ENCODE results near the gene ABCA4.
"Not testable (repeated sequence)": the region's sequence is repeated elsewhere in the genome, so short reads cannot be mapped to it uniquely, and the experiment has no call there.

The ABCA4 gene

GRCh38 chr1:93969371-93969770 is 151.6 kb downstream of the ABCA4 start:
- no peak overlapping the region for H3K4me3 ChIP-seq (ENCODE audit: low read length)
- no peak for DNase-seq (ENCODE audit: low read depth, low spot score)

- no peak for DNase-seq (ENCODE audit: low read depth, low spot score)
- H3K4me3 ChIP-seq (ENCODE audit: low read length) = no peak overlapping the region
Observed at GRCh38 chr1:93967306-93967705, 153.6 kb downstream of the ABCA4 start.

DNA sequence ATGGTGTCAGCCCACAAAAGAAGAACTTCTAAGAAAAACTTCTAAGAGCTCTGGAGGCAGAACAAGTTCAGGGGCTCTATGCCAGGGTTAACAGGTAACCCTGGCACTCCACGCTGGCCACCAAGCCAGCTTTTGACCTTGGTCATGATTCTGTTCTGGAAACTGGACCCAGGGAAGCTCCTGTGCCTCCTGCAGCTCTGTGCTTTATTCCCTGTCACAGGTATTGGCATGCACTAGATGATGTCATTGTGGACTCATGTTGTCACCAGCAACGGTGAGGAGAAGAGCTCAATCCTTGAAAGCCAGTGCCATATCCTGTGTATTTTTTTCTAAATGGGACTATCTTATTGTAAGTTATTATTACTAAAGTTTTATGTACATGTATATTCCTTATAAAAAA is 155.1 kb downstream of the ABCA4 start:
- no peak for DNase-seq (ENCODE audit: low read depth, low spot score)
- no peak overlapping the region for H3K4me3 ChIP-seq (ENCODE audit: low read length)

DNA sequence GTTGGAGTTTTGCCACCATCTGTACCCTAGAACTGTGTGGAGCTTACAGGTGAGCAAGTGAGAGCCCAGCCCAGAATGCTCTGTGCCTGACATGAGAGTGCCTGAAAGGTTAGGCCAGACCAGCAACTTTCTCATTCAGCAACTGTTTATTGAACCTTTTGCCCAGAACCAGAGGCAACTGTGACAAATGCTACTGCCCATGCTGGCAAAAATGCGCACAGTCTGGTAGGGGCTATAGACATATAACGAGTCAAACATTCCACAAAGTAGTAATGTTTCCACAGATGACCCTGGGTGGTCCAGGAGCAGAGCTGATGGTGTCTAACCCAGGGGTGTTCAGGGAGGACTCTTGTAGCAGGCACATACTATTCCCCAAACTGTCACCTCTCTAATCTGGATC is 155.7 kb downstream of the ABCA4 start:
- no peak overlapping the region for H3K4me3 ChIP-seq (ENCODE audit: low read length)
- DNase-seq (ENCODE audit: low read depth, low spot score) = no peak

DNA sequence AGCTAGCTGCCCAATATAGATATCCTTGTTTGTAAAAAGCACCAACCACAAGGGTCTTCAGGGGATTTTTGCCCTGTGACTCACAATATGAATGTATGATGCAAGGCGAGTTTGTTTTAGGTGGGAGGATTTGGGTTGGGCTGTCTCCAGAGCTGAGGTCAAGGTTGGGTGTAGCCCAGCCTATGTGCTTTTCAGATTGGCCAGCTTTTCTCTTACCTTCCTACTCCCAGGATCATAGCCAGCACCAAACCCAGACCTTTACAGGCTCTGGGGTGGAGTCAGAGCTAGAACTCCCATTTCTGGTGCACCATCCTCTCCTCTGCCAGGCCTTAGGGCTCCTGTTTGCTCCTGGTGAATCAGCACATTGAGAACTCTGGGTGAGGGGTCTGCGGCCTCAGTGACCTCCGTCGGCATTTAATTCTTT is 156.2 kb downstream of the ABCA4 start:
- H3K4me3 ChIP-seq (ENCODE audit: low read length) = no peak overlapping the region
- no peak for DNase-seq (ENCODE audit: low read depth, low spot score)

DNA sequence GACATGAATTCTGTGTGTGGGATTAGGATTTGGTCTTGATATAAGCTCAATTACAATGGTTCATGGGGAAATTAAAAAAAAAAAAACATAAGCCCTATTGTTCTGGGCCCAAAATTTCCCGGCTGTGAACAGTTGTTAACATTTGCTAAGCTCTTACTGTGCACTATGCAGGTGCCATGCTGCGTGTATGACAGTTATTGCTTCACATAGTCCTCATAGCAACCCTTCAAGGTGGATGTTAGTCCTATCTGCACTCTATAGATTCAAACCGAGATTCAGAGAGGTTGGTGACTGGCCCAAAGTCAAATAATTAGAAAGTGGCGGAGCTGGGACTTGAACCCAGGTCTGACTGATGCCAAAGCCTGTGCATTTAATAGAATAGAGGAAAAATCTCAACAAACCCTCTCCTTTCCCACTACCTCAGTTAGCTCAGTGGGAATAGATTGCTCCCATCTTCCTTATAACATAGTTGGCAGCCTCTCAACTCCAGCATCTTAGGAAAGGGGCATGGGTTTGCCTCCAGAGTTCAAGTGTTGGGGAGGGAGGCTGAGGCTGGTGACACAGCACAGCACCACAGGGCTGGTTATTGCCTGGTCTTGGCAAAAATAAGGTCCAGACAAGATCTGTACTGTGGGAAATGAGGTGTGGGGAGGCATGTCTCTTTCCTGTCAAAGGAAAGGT is 156.7 kb downstream of the ABCA4 start:
- H3K4me3 ChIP-seq (ENCODE audit: low read length) = no peak overlapping the region
- DNase-seq (ENCODE audit: low read depth, low spot score) = no peak

DNA sequence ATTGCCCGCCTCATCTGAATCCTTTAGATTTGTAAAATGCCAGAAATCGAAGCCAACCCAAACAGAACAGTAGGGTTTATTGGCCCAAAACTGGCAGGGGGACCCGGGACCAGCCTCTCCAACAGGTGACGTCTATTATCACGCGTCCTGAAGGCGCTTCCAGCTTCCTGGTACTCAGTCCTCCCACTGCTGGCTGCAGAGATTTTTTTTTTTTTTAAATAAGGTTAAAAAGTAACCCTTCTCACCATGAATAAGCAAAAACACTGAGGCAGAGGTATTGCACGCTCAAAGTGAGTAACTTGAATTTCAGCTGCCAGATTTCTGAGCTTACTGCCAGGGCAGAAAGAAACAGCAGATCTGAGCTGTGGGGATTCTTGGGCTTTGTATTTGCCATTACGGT is 157.4 kb downstream of the ABCA4 start:
- no peak for DNase-seq (ENCODE audit: low read depth, low spot score)
- no peak overlapping the region for H3K4me3 ChIP-seq (ENCODE audit: low read length)

GRCh38 chr1:93961906-93962305 is 159.0 kb downstream of the ABCA4 start:
- no peak overlapping the region for H3K4me3 ChIP-seq (ENCODE audit: low read length)

DNA sequence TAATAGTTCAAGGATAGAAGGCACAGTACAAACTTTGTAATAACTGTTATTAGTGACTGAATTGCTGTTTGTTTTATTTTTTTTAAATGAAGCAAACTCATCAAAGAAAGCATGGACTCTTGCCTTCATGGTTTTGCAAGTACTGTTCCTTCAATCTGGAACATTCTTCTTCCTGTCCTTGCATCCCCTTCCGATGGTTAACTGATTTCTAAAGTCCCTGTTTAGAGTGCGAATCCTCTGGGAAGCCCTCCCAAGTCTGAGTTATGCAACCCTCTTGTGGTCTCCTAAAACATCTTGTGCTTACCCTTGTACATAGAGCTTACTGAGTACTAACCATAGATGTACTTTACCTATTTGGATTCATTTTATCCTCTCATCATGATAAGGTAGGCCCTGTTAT is 159.5 kb downstream of the ABCA4 start:
- no peak overlapping the region for H3K4me3 ChIP-seq (ENCODE audit: low read length)
- DNase-seq (ENCODE audit: low read depth, low spot score) = no peak

More at GRCh38 chr1:93961906-93962305, 159.0 kb downstream of the ABCA4 start:
- no peak for DNase-seq (ENCODE audit: low read depth, low spot score)

GRCh38 chr1:93960641-93961147 is 160.3 kb downstream of the ABCA4 start:
- H3K4me3 ChIP-seq (ENCODE audit: low read length) = no peak overlapping the region
- DNase-seq (ENCODE audit: low read depth, low spot score) = no peak

DNA sequence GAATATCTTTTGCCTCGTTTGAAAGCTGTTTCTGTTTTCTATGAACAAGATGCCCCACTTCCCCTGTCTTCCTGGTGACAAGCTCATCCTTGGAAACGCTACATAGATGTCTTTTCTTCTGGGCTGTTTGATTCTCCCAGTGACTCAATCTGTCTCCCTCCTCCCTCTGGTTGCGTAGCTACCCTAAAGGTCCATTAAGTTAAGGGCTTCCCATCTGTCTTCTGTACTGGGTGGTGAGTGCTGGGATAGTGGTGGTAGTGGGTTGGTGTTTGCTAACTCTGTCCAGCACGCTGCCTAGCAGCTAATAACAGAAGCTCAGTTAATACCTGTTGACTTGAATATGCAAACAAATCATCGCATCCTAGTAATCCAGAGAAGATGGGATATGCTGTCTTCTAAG is 161.5 kb downstream of the ABCA4 start:
- no peak overlapping the region for H3K4me3 ChIP-seq (ENCODE audit: low read length)
- no peak for DNase-seq (ENCODE audit: low read depth, low spot score)

DNA sequence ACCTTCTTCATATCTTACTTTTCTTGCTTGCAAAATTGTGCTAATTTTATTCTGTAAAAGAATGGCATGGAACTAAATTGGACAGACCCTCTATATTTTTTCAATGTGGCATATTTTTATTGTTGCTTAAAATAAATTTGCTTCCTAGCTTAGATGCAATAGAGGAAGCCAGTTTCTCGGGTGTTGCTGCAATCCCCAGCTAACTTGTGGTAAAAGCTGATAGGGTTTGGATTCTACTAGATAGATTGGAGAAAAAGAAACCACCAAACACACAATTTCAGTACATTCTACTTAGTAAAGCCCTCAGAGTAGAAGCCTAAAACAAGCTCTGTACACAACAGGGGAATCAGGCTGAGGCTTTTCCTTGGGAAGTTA is 162.2 kb downstream of the ABCA4 start:
- H3K4me3 ChIP-seq (ENCODE audit: low read length) = no peak overlapping the region
- DNase-seq (ENCODE audit: low read depth, low spot score) = no peak

- no peak for DNase-seq (ENCODE audit: low read depth, low spot score)
- H3K4me3 ChIP-seq (ENCODE audit: low read length) = no peak overlapping the region
Observed at GRCh38 chr1:93958032-93958725, 162.8 kb downstream of the ABCA4 start.

DNA sequence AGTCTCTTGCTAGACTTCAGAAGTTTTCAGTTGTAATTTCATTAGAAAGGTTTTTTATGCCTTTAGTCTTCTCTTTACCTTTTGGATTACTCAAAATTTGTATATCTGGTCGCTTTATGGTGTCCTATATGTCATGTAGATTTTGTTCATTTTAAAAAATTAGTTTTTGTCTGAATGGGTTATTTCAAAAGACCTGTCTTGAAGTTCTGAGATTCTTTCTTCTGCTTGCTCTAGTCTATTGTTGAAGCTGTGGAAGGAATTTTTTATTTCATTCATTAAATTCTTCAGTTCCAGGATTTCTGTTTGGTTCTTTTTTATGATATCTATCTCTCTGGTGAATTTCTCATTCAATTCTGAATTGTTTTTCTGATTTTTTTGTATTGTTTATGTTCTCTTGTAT is 165.2 kb downstream of the ABCA4 start:
- no peak overlapping the region for H3K4me3 ChIP-seq (ENCODE audit: low read length)
- no peak for DNase-seq (ENCODE audit: low read depth, low spot score)

DNA sequence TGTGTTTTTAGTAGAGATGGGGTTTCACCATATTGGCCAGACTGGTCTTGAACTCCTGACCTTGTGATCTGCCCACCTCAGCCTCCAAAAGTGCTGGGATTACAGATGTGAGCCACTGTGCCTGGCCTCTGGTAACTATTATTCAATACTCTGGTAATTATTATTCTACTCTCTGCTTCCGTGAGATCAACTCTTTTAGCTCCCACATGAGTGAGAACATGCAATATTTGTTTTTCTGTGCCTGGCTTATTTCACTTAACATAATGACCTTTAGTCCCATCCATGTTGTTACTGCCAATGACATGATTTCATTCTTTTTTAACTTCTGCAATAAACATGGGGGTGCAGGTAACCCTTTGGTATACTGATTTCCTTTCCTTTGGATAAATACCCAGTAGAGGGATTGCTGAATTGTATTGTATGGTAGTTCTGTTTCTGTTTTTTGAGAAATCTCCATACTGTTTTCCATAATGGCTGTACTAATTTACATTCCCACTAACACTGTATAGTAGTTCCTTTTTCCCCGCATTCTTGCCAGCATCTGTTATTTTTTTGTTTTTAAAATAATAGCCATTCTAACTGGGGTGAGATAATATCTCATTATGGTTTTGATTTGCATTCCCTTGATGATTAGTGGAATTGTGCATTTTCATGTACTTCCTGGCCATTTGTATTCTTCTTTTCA is 173.8 kb downstream of the ABCA4 start:
- not testable (repeated sequence) for H3K4me3 ChIP-seq (ENCODE audit: low read length)

More for the DNA sequence above, 173.8 kb downstream of the ABCA4 start:
- not testable (repeated sequence) for DNase-seq (ENCODE audit: low read depth, low spot score)
